Smooth muscle cell (in vitro differentiated cells): ENCODE measurements around the gene ZFAND3. TPM values are rescaled to one million over a fixed set of nuclear protein-coding genes. Genes with fewer than 3 reads are reported as not detected.

Experiments
- DNase-seq: peaks from one replicate; lab custom pipeline; 2025; ENCODE audit not compliant: unreplicated experiment; lab: John Stamatoyannopoulos, UW
- H2AFZ ChIP-seq: fragments of 200-600 bp; sonication (generic); 2 replicates; pipeline ENCODE4 v1.6.0; 2016; ENCODE audit warnings: antibody characterized with exemption, low read depth, mild to moderate bottlenecking
- H3F3A ChIP-seq: fragments of 200-600 bp; sonication (generic); 2 replicates; pipeline ENCODE4 v1.6.0; 2017; ENCODE audit warnings: antibody characterized with exemption, low read depth
- H3K27ac ChIP-seq: fragments of 200-600 bp; sonication (generic); 2 replicates; pipeline ENCODE4 v1.5.1; 2016; ENCODE audit warnings: low read depth, mild to moderate bottlenecking
- H3K27me3 ChIP-seq: fragments of 200-600 bp; sonication (generic); 2 replicates; pipeline ENCODE4 v1.6.1; 2016; ENCODE audit warnings: low read depth, mild to moderate bottlenecking
- H3K36me3 ChIP-seq: fragments of 200-600 bp; sonication (generic); 2 replicates; pipeline ENCODE4 v1.5.1; 2016; ENCODE audit warnings: low read depth
- H3K4me1 ChIP-seq: fragments of 200-600 bp; sonication (generic); 2 replicates; pipeline ENCODE4 v1.5.1; 2016; ENCODE audit warnings: low read depth
- H3K4me2 ChIP-seq: fragments of 200-600 bp; sonication (generic); 2 replicates; pipeline ENCODE4 v1.6.0; 2016; ENCODE audit warnings: mild to moderate bottlenecking
- H3K4me3 ChIP-seq: fragments of 200-600 bp; sonication (generic); 2 replicates; pipeline ENCODE4 v1.5.1; 2016; ENCODE audit warnings: mild to moderate bottlenecking
- H3K79me2 ChIP-seq: fragments of 200-600 bp; sonication (generic); 2 replicates; pipeline ENCODE4 v1.6.0; 2016; ENCODE audit warnings: low read depth, mild to moderate bottlenecking
- H3K9ac ChIP-seq: fragments of 200-600 bp; sonication (generic); 2 replicates; pipeline ENCODE4 v1.6.0; 2016; ENCODE audit warnings: low read depth
- H3K9me3 ChIP-seq: fragments of 200-600 bp; sonication (generic); replicated peaks from 2 replicates; pipeline ENCODE4 v1.5.1; 2016; ENCODE audit warnings: low read depth
- H4K20me1 ChIP-seq: fragments of 200-600 bp; sonication (generic); 2 replicates; pipeline ENCODE4 v1.6.0; 2016; ENCODE audit warnings: low read depth
- CTCF ChIP-seq: fragments of 200-600 bp; sonication (generic); IDR thresholded peaks from 2 replicates; pipeline ENCODE4 v1.5.1; 2017; ENCODE audit warnings: borderline replicate concordance, mild to moderate bottlenecking, antibody characterized with exemption; ENCODE audit not compliant: insufficient read depth, poor library complexity, severe bottlenecking
- WGBS: methylation state at CpG from one replicate; pipeline ENCODE4 v1.1.7; 2016; ENCODE audit warnings: low lambda C conversion rate; 5-methylcytosine and 5-hydroxymethylcytosine counted together
- polyA plus RNA-seq: library from polyadenylated mRNA; unstranded; fragments of >200 nt; fragmentation: Nextera tagmentation; extraction: Ambion mirVana; gene quantifications from 2 replicates; pipeline ENCODE4 v1.2.1, GENCODE V29; 2016
- total RNA-seq: library from RNA; depleted of rRNA; stranded (reverse); fragments of >200 nt; gene quantifications from 2 replicates; pipeline ENCODE4 v1.2.3, GENCODE V29; 2014

The ZFAND3 gene
- total and polyA plus RNA-seq, 2 experiments from 2014 or later, result 27.6 to 40.5 TPM

- no peaks in the 10 kb centered on the region for H3K27me3 ChIP-seq
- H2AFZ ChIP-seq, result no peak overlapping the region
- 94% methylated on average over 2 of the region's 2 CpGs for WGBS
- H3K36me3 ChIP-seq, result no peaks in the 10 kb centered on the region
- H3K9ac ChIP-seq, result no peak overlapping the region
- no peak for TF ChIP-seq CTCF
- no peak for DNase-seq
- no peak overlapping the region for H3K27ac ChIP-seq
- H3K4me3 ChIP-seq, result no peak overlapping the region
- H4K20me1 ChIP-seq, result no peaks in the 10 kb centered on the region
- H3K79me2 ChIP-seq, result no peaks in the 10 kb centered on the region
- no peaks in the 10 kb centered on the region for H3K4me1 ChIP-seq
- no peak overlapping the region for H3K4me2 ChIP-seq
- H3K9me3 ChIP-seq, result no peaks in the 10 kb centered on the region
- H3F3A ChIP-seq, result no peaks in the 10 kb centered on the region
These were observed 13.3 kb upstream of the ZFAND3 start for GRCh38 chr6:37806213-37806612.

GRCh38 chr6:37807656-37808055, 11.9 kb upstream of the ZFAND3 start:
- no peaks in the 10 kb centered on the region for H3K9me3 ChIP-seq
- 65% methylated on average over 6 of the region's 6 CpGs for WGBS
- no peak overlapping the region for H2AFZ ChIP-seq
- no peak overlapping the region for H3K27ac ChIP-seq
- H3K4me2 ChIP-seq, result no peak overlapping the region
- no peak overlapping the region for H3K9ac ChIP-seq
- no peak for DNase-seq
- no peaks in the 10 kb centered on the region for H3F3A ChIP-seq
- H3K4me1 ChIP-seq, result no peaks in the 10 kb centered on the region
- no peaks in the 10 kb centered on the region for H3K36me3 ChIP-seq
- no peaks in the 10 kb centered on the region for H3K79me2 ChIP-seq
- no peaks in the 10 kb centered on the region for H3K27me3 ChIP-seq
- no peaks in the 10 kb centered on the region for H4K20me1 ChIP-seq
- no peak for TF ChIP-seq CTCF
- no peak overlapping the region for H3K4me3 ChIP-seq

- no peaks in the 10 kb centered on the region for H3K9me3 ChIP-seq
- WGBS, result 93% methylated on average over 3 of the region's 3 CpGs
- DNase-seq, result no peak
These were observed 10.4 kb upstream of the ZFAND3 start for GRCh38 chr6:37809197-37809543.

More at GRCh38 chr6:37809197-37809543, 10.4 kb upstream of the ZFAND3 start:
- TF ChIP-seq CTCF, result no peak
- H2AFZ ChIP-seq, result no peak overlapping the region
- H3K4me3 ChIP-seq, result no peak overlapping the region
- H3K79me2 ChIP-seq, result no peaks in the 10 kb centered on the region
- no peak overlapping the region for H3K9ac ChIP-seq
- no peaks in the 10 kb centered on the region for H3F3A ChIP-seq
- no peaks in the 10 kb centered on the region for H3K36me3 ChIP-seq
- H3K4me2 ChIP-seq, result no peak overlapping the region
- H3K27me3 ChIP-seq, result no peaks in the 10 kb centered on the region
- no peaks in the 10 kb centered on the region for H3K4me1 ChIP-seq
- no peaks in the 10 kb centered on the region for H4K20me1 ChIP-seq
- no peak overlapping the region for H3K27ac ChIP-seq
